Transverse colon (tissue), 4 donors: ENCODE data around the gene UBE2J2. TPM values are rescaled to one million over a fixed set of nuclear protein-coding genes. Genes with fewer than 3 reads are reported as not detected.

ENCODE experiments used
- DNase-seq: peaks from one replicate; pipeline ENCODE4 v3.0.0-alpha.2; 2019
- H3K27ac ChIP-seq, 4 donors: fragments of 200-600 bp; sonication (generic); 2 replicates each; pipeline ENCODE4 v1.5.1; 2016 to 2018; ENCODE audit warnings: inconsistent platforms in 4 of 4
- H3K27me3 ChIP-seq: fragments of 200-600 bp; sonication (generic); 2 replicates; pipeline ENCODE4 v1.5.1; 2017; ENCODE audit warnings: inconsistent platforms
- H3K36me3 ChIP-seq, 4 donors: fragments of 200-600 bp; sonication (generic); 2 replicates each; pipeline ENCODE4 v1.5.1; 2017 to 2019; ENCODE audit warnings: inconsistent platforms in 4 of 4
- H3K4me1 ChIP-seq, 4 donors: fragments of 200-600 bp; sonication (generic); 2 replicates each; pipeline ENCODE4 v1.5.1; 2017 to 2020; ENCODE audit warnings: inconsistent platforms in 4 of 4
- H3K4me3 ChIP-seq, 4 donors: fragments of 200-600 bp; sonication (generic); 1 replicate in 1 of 4; 2 replicates in 3 of 4; pipeline versions ENCODE4 v1.5.1 to v1.6.1; 2017 to 2019; ENCODE audit warnings: inconsistent platforms in 4 of 4
- H3K9me3 ChIP-seq, 2 donors: fragments of 200-600 bp; sonication (generic); 2 replicates each; pipeline ENCODE4 v1.5.1; 2017 to 2019; ENCODE audit warnings: inconsistent platforms in 2 of 2
- CTCF ChIP-seq, 5 experiments: fragments of 200-600 bp in 3 of 5; fragments of 450-650 bp in 2 of 5; sonication (generic) in 3 of 5; IDR thresholded peaks; 1 replicate in 2 of 5; 2 replicates in 3 of 5; pipeline ENCODE4 v1.5.1; 2016 to 2017; ENCODE audit warnings: antibody characterized with exemption in 5 of 5, inconsistent platforms in 3 of 5, mild to moderate bottlenecking in 2 of 5, moderate library complexity in 1 of 5
- EP300 ChIP-seq: sonication (generic); formaldehyde crosslinking; IDR thresholded peaks from one replicate; pipeline ENCODE4 v1.6.1; 2017; ENCODE audit warnings: antibody characterized with exemption, low read depth
- POLR2A ChIP-seq: fragments of 450-650 bp; IDR thresholded peaks from one replicate; pipeline ENCODE4 v1.6.1; 2016; ENCODE audit warnings: antibody characterized with exemption, mild to moderate bottlenecking, moderate library complexity
- POLR2AphosphoS5 ChIP-seq, 3 donors: sonication (generic); formaldehyde crosslinking; IDR thresholded peaks; one replicate each; pipeline ENCODE4 v1.6.1; 2016; ENCODE audit warnings: antibody characterized with exemption in 3 of 3
- whole genome bisulfite sequencing, 2 donors: methylation state at CpG; one replicate each; pipeline ENCODE4 v1.1.5; 2018; ENCODE audit warnings: low coverage in 1 of 2; 5-methylcytosine and 5-hydroxymethylcytosine counted together
- in situ Hi-C, 4 donors: fragments of 200-750 bp; cut with MboI; loops; one replicate each; pipeline versions ENCODE4 v1.15.0 to v1.15.1; 2017; ENCODE audit warnings: low sequenced_read_pairs in 3 of 4, low pct_ligation_motif_present in 1 of 4, low pct_unique_long_range_greater_than_20kb in 1 of 4
- intact Hi-C: fragments of 100-400 bp; cut with DNase I; formaldehyde crosslinking; loops from one replicate; pipeline ENCODE4 v1.15.1; 2023; ENCODE audit warnings: low total_unique reads
- total RNA-seq, 4 donors: library from RNA; depleted of rRNA; stranded (reverse); fragments of >200 nt; gene quantifications; one replicate each; pipeline ENCODE4 v1.1.0, GENCODE V29; 2016

UBE2J2 gene
- total RNA-seq, 4 donors from 2014 or later = 49.6 to 110 (median 59.1) TPM

GRCh38 chr1:1211541-1212441 is 61.9 kb downstream of the UBE2J2 start:
- H3K4me3 ChIP-seq = peak overlapping the region in 1 of 4 donors; percentile 9
- peak; percentile 8 for DNase-seq
- H3K36me3 ChIP-seq = peaks cover 0 to 4% (median under 1%) of the 10 kb centered on the region in 4 donors
- in situ Hi-C loops (no loop called here), intact Hi-C loops (no loop called here)
- peaks cover 7 to 42% (median 17%) of the 10 kb centered on the region in 4 donors for H3K4me1 ChIP-seq
- peak overlapping the region in 1 of 4 donors; percentile 78 for H3K27ac ChIP-seq
- WGBS, 2 donors = 81% methylated on average over 28 of the region's 28 CpGs; no CpG with 5 or more reads in 1 of the 2 donors
- TF ChIP-seq CTCF (IDR thresholded peaks at IDR 0.05) (no peak), EP300 (no peak), POLR2A (no peak), POLR2AphosphoS5 (IDR thresholded peaks at IDR 0.05) (no peak)
- H3K9me3 ChIP-seq = no peaks in the 10 kb centered on the region
- peaks cover 43% of the 10 kb centered on the region for H3K27me3 ChIP-seq

GRCh38 chr1:1210726-1211540 is 62.7 kb downstream of the UBE2J2 start:
- H3K4me3 ChIP-seq = no peak overlapping the region
- H3K36me3 ChIP-seq = no peaks in the 10 kb centered on the region
- DNase-seq = peak; percentile 6
- peaks cover 51% of the 10 kb centered on the region for H3K27me3 ChIP-seq
- 89% methylated on average over 31 of the region's 31 CpGs; no CpG with 5 or more reads in 1 of the 2 donors for WGBS, 2 donors
- H3K9me3 ChIP-seq = no peaks in the 10 kb centered on the region
- peaks cover 7 to 49% (median 24%) of the 10 kb centered on the region in 4 donors for H3K4me1 ChIP-seq
- in situ Hi-C loops = no loop called here
- H3K27ac ChIP-seq = no peak overlapping the region
- TF ChIP-seq CTCF (IDR thresholded peaks at IDR 0.05) = no peak
- no peak for TF ChIP-seq POLR2AphosphoS5 (IDR thresholded peaks at IDR 0.05)
- no peak for TF ChIP-seq POLR2A
- no peak for TF ChIP-seq EP300
- intact Hi-C loops = no loop called here

- Histone ChIP-seq H3K36me3 (no peaks in the 10 kb centered on the region), H3K4me3 (peak overlapping the region in 1 of 4 donors; percentile 24), H3K4me1 (peaks cover 7 to 40% (median 22%) of the 10 kb centered on the region in 4 donors), H3K27ac (peak overlapping the region in 3 of 4 donors; percentile 25 to 81 (median 69)), H3K9me3 (no peaks in the 10 kb centered on the region), H3K27me3 (peaks cover 65% of the 10 kb centered on the region)
- TF ChIP-seq CTCF (IDR thresholded peaks at IDR 0.05) (no peak), POLR2AphosphoS5 (IDR thresholded peaks at IDR 0.05) (no peak), EP300 (no peak), POLR2A (no peak)
- in situ Hi-C loops = no loop called here
- WGBS, 2 donors = 43% methylated on average over 35 of the region's 38 CpGs; no CpG with 5 or more reads in 1 of the 2 donors
- DNase-seq = peak; percentile 69
- intact Hi-C loops = no loop called here
These were observed 64.8 kb downstream of the UBE2J2 start for GRCh38 chr1:1208713-1209433.
